SK-N-SH treated with all-trans-retinoic acid at 6 μM for 48 hours (cell line): ENCODE data around the gene NPTXR.

Experiments
- ATAC-seq: fragments of 200-7000 bp; cut with Tn5 transposase; 3 replicates; pipeline ENCODE4 v1.9.1; 2020; ENCODE audit warnings: mild to moderate bottlenecking, moderate library complexity
- ARNTL ChIP-seq: fragments of 450-650 bp; formaldehyde crosslinking; IDR thresholded peaks from 2 replicates; pipeline ENCODE4 v1.5.0; 2020; ENCODE audit warnings: low read depth, mild to moderate bottlenecking, moderate library complexity, borderline replicate concordance
- BACH2 ChIP-seq: fragments of 250-450 bp; sonication (Bioruptor Pico); IDR thresholded peaks from 2 replicates; pipeline ENCODE4 v1.9.0; 2021; ENCODE audit warnings: mild to moderate bottlenecking, borderline replicate concordance
- CREB5 ChIP-seq: fragments of 250-450 bp; sonication (Bioruptor Pico); IDR thresholded peaks from 2 replicates; pipeline ENCODE4 v1.5.1; 2020; ENCODE audit warnings: low read depth, mild to moderate bottlenecking, moderate library complexity
- CSDC2 ChIP-seq: fragments of 250-450 bp; sonication (Bioruptor Pico); IDR thresholded peaks from 2 replicates; pipeline ENCODE4 v1.5.0; 2020; ENCODE audit warnings: mild to moderate bottlenecking, moderate library complexity
- CSRNP3 ChIP-seq: fragments of 250-450 bp; sonication (Bioruptor Pico); IDR thresholded peaks from 2 replicates; pipeline ENCODE4 v1.5.1; 2021; ENCODE audit warnings: mild to moderate bottlenecking, moderate library complexity
- ESRRG ChIP-seq: fragments of 250-450 bp; sonication (Bioruptor Pico); IDR thresholded peaks from 2 replicates; pipeline ENCODE4 v1.6.1; 2021; ENCODE audit warnings: mild to moderate bottlenecking
- GLIS3 ChIP-seq: fragments of 250-450 bp; sonication (Bioruptor Pico); IDR thresholded peaks from 2 replicates; pipeline ENCODE4 v1.5.0; 2020; ENCODE audit warnings: mild to moderate bottlenecking, moderate library complexity
- OSR1 ChIP-seq: fragments of 250-450 bp; sonication (Bioruptor Pico); IDR thresholded peaks from 2 replicates; pipeline ENCODE4 v1.8.0; 2022; ENCODE audit warnings: moderate library complexity, mild to moderate bottlenecking, inconsistent platforms
- PATZ1 ChIP-seq: fragments of 250-450 bp; sonication (Bioruptor Pico); IDR thresholded peaks from 2 replicates; pipeline ENCODE4 v1.8.0; 2020; ENCODE audit warnings: mild to moderate bottlenecking, moderate library complexity, borderline replicate concordance
- POU6F1 ChIP-seq: fragments of 250-450 bp; sonication (Bioruptor Pico); IDR thresholded peaks from 2 replicates; pipeline ENCODE4 v1.8.0; 2021; ENCODE audit warnings: low read depth, mild to moderate bottlenecking, moderate library complexity, borderline replicate concordance
- RARB ChIP-seq: fragments of 250-450 bp; sonication (Bioruptor Pico); IDR thresholded peaks from 2 replicates; pipeline ENCODE4 v1.8.0; 2021; ENCODE audit warnings: mild to moderate bottlenecking, moderate library complexity
- SNAI2 ChIP-seq: fragments of 250-450 bp; sonication (Bioruptor Pico); IDR thresholded peaks from 2 replicates; pipeline ENCODE4 v1.5.0; 2020; ENCODE audit warnings: mild to moderate bottlenecking, moderate library complexity
- TCF4 ChIP-seq: fragments of 250-450 bp; sonication (Bioruptor Pico); IDR thresholded peaks from 2 replicates; pipeline ENCODE4 v1.8.0; 2021; ENCODE audit warnings: mild to moderate bottlenecking, moderate library complexity, borderline replicate concordance
- TOX ChIP-seq: fragments of 250-450 bp; sonication (Bioruptor Pico); IDR thresholded peaks from 2 replicates; pipeline ENCODE4 v1.8.0; 2021; ENCODE audit warnings: mild to moderate bottlenecking, moderate library complexity, borderline replicate concordance
- ZC3H10 ChIP-seq: fragments of 250-450 bp; sonication (Bioruptor Pico); IDR thresholded peaks from 2 replicates; pipeline ENCODE4 v1.5.1; 2021; ENCODE audit warnings: mild to moderate bottlenecking, moderate library complexity
- ZFP3 ChIP-seq: fragments of 250-450 bp; sonication (Bioruptor Pico); IDR thresholded peaks from 2 replicates; pipeline ENCODE4 v1.5.0; 2020; ENCODE audit warnings: mild to moderate bottlenecking, moderate library complexity
- ZFP30 ChIP-seq: fragments of 450-650 bp; formaldehyde crosslinking; IDR thresholded peaks from 2 replicates; pipeline ENCODE4 v1.5.0; 2022; ENCODE audit warnings: mild to moderate bottlenecking, moderate library complexity
- ZNF565 ChIP-seq: fragments of 450-650 bp; formaldehyde crosslinking; conservative IDR thresholded peaks from 2 replicates; pipeline ENCODE4 v1.5.0; 2020; ENCODE audit warnings: low read depth, mild to moderate bottlenecking, moderate library complexity
- ZNF70 ChIP-seq: fragments of 450-650 bp; formaldehyde crosslinking; IDR thresholded peaks from 2 replicates; pipeline ENCODE4 v1.5.0; 2020; ENCODE audit warnings: mild to moderate bottlenecking, moderate library complexity
- ZNF8 ChIP-seq: fragments of 450-650 bp; formaldehyde crosslinking; IDR thresholded peaks from 2 replicates; pipeline ENCODE4 v1.5.0; 2020; ENCODE audit warnings: mild to moderate bottlenecking, moderate library complexity

The NPTXR gene

GRCh38 chr22:38869663-38870062, 25.8 kb upstream of the NPTXR start:
- no peak for ATAC-seq
- TF ChIP-seq BACH2: no peak

- peak; percentile 76 for ATAC-seq
- TF ChIP-seq ZNF8: no peak
- TF ChIP-seq POU6F1 (CRISPR knock-in tag): no peak
- TF ChIP-seq ZFP30 (CRISPR knock-in tag): no peak
- no peak for TF ChIP-seq ZNF70
- no peak for TF ChIP-seq CSRNP3
- no peak for TF ChIP-seq CREB5 (CRISPR knock-in tag)
- no peak for TF ChIP-seq TCF4 (CRISPR knock-in tag)
- TF ChIP-seq ZNF565 (CRISPR knock-in tag): no peak
- no peak for TF ChIP-seq ZC3H10
Measured at GRCh38 chr22:38868886-38869381, 25.1 kb upstream of the NPTXR start.

GRCh38 chr22:38868286-38868721, 24.5 kb upstream of the NPTXR start:
- TF ChIP-seq POU6F1 (CRISPR knock-in tag) (no peak), OSR1 (CRISPR knock-in tag) (no peak), ZFP3 (CRISPR knock-in tag) (no peak), TCF4 (CRISPR knock-in tag) (no peak)
- ATAC-seq: no peak

GRCh38 chr22:38867471-38868285, 23.9 kb upstream of the NPTXR start:
- TF ChIP-seq OSR1 (CRISPR knock-in tag) (no peak), CSDC2 (no peak), ZNF565 (CRISPR knock-in tag) (no peak), RARB (CRISPR knock-in tag) (no peak), TCF4 (CRISPR knock-in tag) (no peak), ZFP30 (CRISPR knock-in tag) (no peak), SNAI2 (no peak), GLIS3 (no peak), ZFP3 (CRISPR knock-in tag) (no peak), CSRNP3 (no peak), ZC3H10 (no peak), ARNTL (CRISPR knock-in tag) (no peak), BACH2 (no peak), ZNF8 (no peak), PATZ1 (CRISPR knock-in tag) (no peak), CREB5 (CRISPR knock-in tag) (no peak), TOX (no peak), ESRRG (CRISPR knock-in tag) (no peak)
- no peak for ATAC-seq
